Mesenchymal stem cell (in vitro differentiated cells and primary cell): ENCODE measurements around the gene SLC50A1.

Experiments
- DNase-seq: peaks from one replicate; pipeline ENCODE4 v3.0.0-alpha.2; 2013
- H2AFZ ChIP-seq: one replicate; pipeline ENCODE4 v1.6.1; 2013; ENCODE audit warnings: low read depth, mild to moderate bottlenecking, control low read depth, inconsistent platforms, low read length, moderate library complexity
- H2AK5ac ChIP-seq: 2 replicates; pipeline ENCODE4 v1.6.1; 2013; ENCODE audit warnings: low read length, moderate library complexity, mild to moderate bottlenecking, inconsistent platforms; ENCODE audit not compliant: severe bottlenecking
- H2BK120ac ChIP-seq: one replicate; pipeline ENCODE4 v1.6.1; 2013; ENCODE audit warnings: low read depth, mild to moderate bottlenecking, inconsistent platforms, low read length, moderate library complexity
- H2BK12ac ChIP-seq, 2 experiments: one replicate each; pipeline ENCODE4 v1.6.1; 2013; ENCODE audit warnings: inconsistent platforms in 2 of 2, low read length in 2 of 2, mild to moderate bottlenecking in 2 of 2, moderate library complexity in 2 of 2, control low read depth in 1 of 2
- H2BK15ac ChIP-seq: one replicate; pipeline ENCODE4 v1.6.1; 2013; ENCODE audit warnings: mild to moderate bottlenecking, low read depth, inconsistent platforms; ENCODE audit not compliant: poor library complexity, severe bottlenecking
- H2BK5ac ChIP-seq: 2 replicates; pipeline ENCODE4 v1.6.1; 2013; ENCODE audit warnings: low read depth, mild to moderate bottlenecking, low read length, control low read depth, inconsistent platforms; ENCODE audit not compliant: poor library complexity, severe bottlenecking
- H3K14ac ChIP-seq, 2 experiments: one replicate each; pipeline ENCODE4 v1.6.1; 2013; ENCODE audit warnings: inconsistent platforms in 2 of 2, low read length in 2 of 2, control low read depth in 1 of 2, mild to moderate bottlenecking in 1 of 2, moderate library complexity in 1 of 2
- H3K18ac ChIP-seq, 2 experiments: one replicate each; pipeline ENCODE4 v1.6.1; 2013; ENCODE audit warnings: inconsistent platforms in 2 of 2, low read length in 2 of 2, control low read depth in 1 of 2, low read depth in 1 of 2, mild to moderate bottlenecking in 1 of 2
- H3K23ac ChIP-seq, 2 experiments: one replicate each; pipeline ENCODE4 v1.6.1; 2013; ENCODE audit warnings: inconsistent platforms in 2 of 2, low read length in 2 of 2, mild to moderate bottlenecking in 2 of 2, moderate library complexity in 2 of 2, control low read depth in 1 of 2
- H3K27ac ChIP-seq: 2 replicates; pipeline ENCODE4 v1.5.1; 2013; ENCODE audit warnings: mild to moderate bottlenecking, moderate library complexity, low read length, control low read depth, inconsistent platforms; ENCODE audit not compliant: poor library complexity, severe bottlenecking
- H3K27me3 ChIP-seq, 2 experiments: 2 replicates each; pipeline versions ENCODE4 v1.6.1 to v1.7.0; 2013; ENCODE audit warnings: low read length in 2 of 2, mild to moderate bottlenecking in 2 of 2, moderate library complexity in 2 of 2, control low read depth in 1 of 2, inconsistent platforms in 1 of 2; ENCODE audit not compliant: control insufficient read depth in 1 of 2, insufficient read depth in 1 of 2
- H3K36me3 ChIP-seq, 2 experiments: 2 replicates each; pipeline versions ENCODE4 v1.6.1 to v1.7.0; 2013; ENCODE audit warnings: low read length in 2 of 2, control low read depth in 1 of 2, inconsistent platforms in 1 of 2, low read depth in 1 of 2, mild to moderate bottlenecking in 1 of 2; ENCODE audit not compliant: insufficient read depth in 2 of 2, control insufficient read depth in 1 of 2
- H3K4ac ChIP-seq, 2 experiments: one replicate each; pipeline ENCODE4 v1.6.1; 2013; ENCODE audit warnings: inconsistent platforms in 2 of 2, low read length in 2 of 2, mild to moderate bottlenecking in 2 of 2, moderate library complexity in 2 of 2, control low read depth in 1 of 2, low read depth in 1 of 2
- H3K4me1 ChIP-seq: 2 replicates; pipeline ENCODE4 v1.6.1; 2013; ENCODE audit warnings: low read depth, low read length, control low read depth; ENCODE audit not compliant: control insufficient read depth, insufficient read depth
- H3K4me2 ChIP-seq: 2 replicates; pipeline ENCODE4 v1.6.1; 2013; ENCODE audit warnings: low read length, mild to moderate bottlenecking, inconsistent platforms; ENCODE audit not compliant: poor library complexity, severe bottlenecking
- H3K4me3 ChIP-seq, 2 experiments: 2 replicates each; pipeline versions ENCODE4 v1.5.1 to v1.7.0; 2013; ENCODE audit warnings: low read length in 2 of 2, mild to moderate bottlenecking in 2 of 2, control low read depth in 1 of 2, low read depth in 1 of 2; ENCODE audit not compliant: insufficient read depth in 1 of 2
- H3K79me1 ChIP-seq: replicated peaks from 2 replicates; pipeline ENCODE4 v1.6.1; 2013; ENCODE audit warnings: mild to moderate bottlenecking, control low read depth, low read length, inconsistent platforms; ENCODE audit not compliant: poor library complexity, severe bottlenecking
- H3K9ac ChIP-seq: 2 replicates; pipeline ENCODE4 v1.7.0; 2013; ENCODE audit warnings: mild to moderate bottlenecking, low read length, moderate library complexity
- H3K9me3 ChIP-seq: 2 replicates; pipeline ENCODE4 v1.7.0; 2013; ENCODE audit warnings: mild to moderate bottlenecking, low read length; ENCODE audit not compliant: control insufficient read depth
- H4K8ac ChIP-seq: one replicate; pipeline ENCODE4 v1.6.1; 2013; ENCODE audit warnings: inconsistent platforms, mild to moderate bottlenecking, low read length, moderate library complexity
- H4K91ac ChIP-seq: one replicate; pipeline ENCODE4 v1.6.1; 2013; ENCODE audit warnings: mild to moderate bottlenecking, low read length, inconsistent platforms
- WGBS: methylation state at CpG from one replicate; pipeline ENCODE4 v1.1.7; 2013; ENCODE audit warnings: mixed read lengths; 5-methylcytosine and 5-hydroxymethylcytosine counted together

SLC50A1 gene

GRCh38 chr1:155094622-155094948 is 41.1 kb upstream of the SLC50A1 start:
- Histone ChIP-seq H3K79me1 (no peaks in the 10 kb centered on the region), H3K4me2 (no peak overlapping the region), H4K8ac (no peak overlapping the region), H2BK120ac (no peak overlapping the region), H3K4ac (no peak overlapping the region), H3K4me1 (peaks cover 10% of the 10 kb centered on the region), H2BK5ac (no peak overlapping the region), H2BK12ac (no peak overlapping the region), H2AK5ac (no peak overlapping the region), H2BK15ac (no peak overlapping the region), H3K27me3 (peaks cover 15 to 48% of the 10 kb centered on the region in 2 experiments), H2AFZ (no peak overlapping the region), H3K4me3 (no peak overlapping the region), H3K9me3 (no peaks in the 10 kb centered on the region), H3K27ac (no peak overlapping the region), H3K9ac (no peak overlapping the region), H3K36me3 (no peaks in the 10 kb centered on the region), H3K23ac (no peak overlapping the region), H3K14ac (no peak overlapping the region), H4K91ac (no peak overlapping the region), H3K18ac (no peak overlapping the region)
- WGBS: 71% methylated on average over 2 of the region's 2 CpGs
- DNase-seq: no peak

DNA sequence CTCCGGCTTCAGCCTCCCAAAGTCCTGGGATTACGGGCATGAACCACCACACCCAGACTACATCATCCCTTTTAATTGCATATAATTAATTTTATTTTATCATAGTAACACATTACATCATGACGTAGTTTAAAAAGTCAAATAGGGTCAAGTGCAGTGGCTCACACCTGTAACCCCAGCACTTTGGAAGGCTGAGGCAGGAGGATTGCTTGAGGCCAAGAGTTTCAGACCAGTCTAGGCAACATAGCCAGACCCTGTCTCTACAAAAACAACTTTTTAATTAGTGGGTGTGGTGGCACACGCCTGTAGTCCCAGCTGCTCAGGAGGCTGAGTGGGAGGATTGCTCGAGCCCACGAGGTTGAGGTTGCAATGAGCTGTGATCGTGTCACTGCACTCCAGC is 36.3 kb upstream of the SLC50A1 start:
- no peak overlapping the region for H3K18ac ChIP-seq
- H3K23ac ChIP-seq: no peak overlapping the region
- no peaks in the 10 kb centered on the region for H3K4me1 ChIP-seq
- H2BK12ac ChIP-seq: no peak overlapping the region
- H3K4ac ChIP-seq: no peak overlapping the region
- H2AFZ ChIP-seq: no peak overlapping the region
- no peak for DNase-seq
- peaks cover 11 to 23% of the 10 kb centered on the region in 2 experiments for H3K27me3 ChIP-seq
- no peak overlapping the region for H2BK120ac ChIP-seq
- H4K8ac ChIP-seq: no peak overlapping the region
- no peak overlapping the region for H3K9ac ChIP-seq
- no peak overlapping the region for H3K27ac ChIP-seq
- 87% methylated on average over 6 of the region's 7 CpGs for WGBS
- H4K91ac ChIP-seq: no peak overlapping the region
- no peak overlapping the region for H3K4me2 ChIP-seq
- no peaks in the 10 kb centered on the region for H3K79me1 ChIP-seq
- no peaks in the 10 kb centered on the region for H3K36me3 ChIP-seq
- no peak overlapping the region for H2BK5ac ChIP-seq
- no peak overlapping the region for H3K4me3 ChIP-seq
- no peak overlapping the region for H2AK5ac ChIP-seq
- no peak overlapping the region for H2BK15ac ChIP-seq
- no peaks in the 10 kb centered on the region for H3K9me3 ChIP-seq
- no peak overlapping the region for H3K14ac ChIP-seq

DNA sequence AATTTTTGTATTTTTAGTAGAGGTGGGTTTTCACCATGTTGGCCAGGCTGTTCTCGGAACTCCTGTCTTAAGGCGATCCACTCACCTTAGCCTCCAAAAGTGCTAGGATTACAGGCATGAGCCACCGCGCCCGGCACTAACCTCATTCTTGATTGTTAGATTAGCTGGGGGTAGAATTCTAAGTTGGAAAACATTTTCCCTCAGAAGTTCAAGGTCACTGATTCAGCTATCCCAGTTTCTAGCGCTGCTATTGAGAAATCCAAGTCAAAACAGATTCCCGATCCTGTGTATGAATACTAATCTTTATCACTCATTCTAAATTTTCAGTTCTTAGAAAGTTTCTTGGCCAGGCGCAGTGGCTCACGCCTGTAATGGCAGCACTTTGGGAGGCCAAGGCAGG is 32.3 kb upstream of the SLC50A1 start:
- no peak overlapping the region for H2BK15ac ChIP-seq

DNA sequence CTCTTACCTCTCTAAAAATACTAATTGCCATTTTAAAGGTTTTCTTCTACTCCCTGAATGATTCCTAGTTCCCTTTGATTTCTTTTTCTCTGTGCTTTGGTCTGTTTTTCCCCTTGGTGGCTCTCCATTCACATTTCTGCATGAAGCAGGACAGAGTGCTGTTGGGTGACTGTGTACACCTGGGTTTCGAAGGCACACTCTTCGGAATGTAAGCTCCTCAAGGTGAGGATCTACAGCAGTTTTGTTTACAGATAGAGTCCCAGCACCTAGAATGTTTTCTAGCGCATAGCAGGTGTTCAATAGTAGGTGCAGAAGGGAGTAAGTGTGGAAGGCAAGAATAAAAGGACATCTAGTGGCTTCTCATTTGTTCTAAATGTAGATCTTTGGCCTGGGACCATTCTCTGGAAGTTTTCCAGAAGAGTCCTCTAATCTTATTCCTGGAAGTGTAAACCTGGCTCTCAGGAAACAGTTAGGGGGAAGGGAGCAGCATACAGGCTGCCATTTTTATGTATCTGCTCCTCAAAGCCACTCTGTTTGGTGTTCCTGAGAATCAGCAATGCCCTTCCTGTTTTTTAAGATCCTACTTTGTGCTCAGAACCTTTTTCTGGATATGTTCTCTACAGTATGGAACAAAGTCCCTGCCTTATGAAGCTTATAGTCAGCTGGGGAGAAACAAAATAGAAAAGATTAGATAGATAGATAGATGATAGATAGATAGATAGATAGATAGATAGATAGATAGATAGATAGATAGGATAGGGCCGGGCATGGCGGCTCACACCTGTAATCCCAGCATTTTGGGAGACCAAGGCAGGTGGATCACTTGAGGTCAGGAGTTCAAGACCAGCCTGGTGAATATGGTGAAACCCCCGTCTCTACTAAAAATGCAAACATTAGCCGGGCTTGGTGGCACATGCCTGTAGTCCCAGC is 30.8 kb upstream of the SLC50A1 start:
- WGBS: 94% methylated on average over 7 of the region's 7 CpGs
- no peak for DNase-seq

More for the DNA sequence above, 32.3 kb upstream of the SLC50A1 start:
- Histone ChIP-seq H3K4me3 (no peak overlapping the region), H3K4ac (no peak overlapping the region), H4K8ac (no peak overlapping the region), H3K36me3 (no peaks in the 10 kb centered on the region), H4K91ac (no peak overlapping the region), H2AFZ (no peak overlapping the region), H2BK12ac (no peak overlapping the region), H3K79me1 (no peaks in the 10 kb centered on the region), H2AK5ac (no peak overlapping the region), H3K27me3 (peaks cover 28 to 35% of the 10 kb centered on the region in 2 experiments), H2BK5ac (no peak overlapping the region), H3K4me2 (no peak overlapping the region), H3K4me1 (no peaks in the 10 kb centered on the region), H3K27ac (no peak overlapping the region), H3K14ac (no peak overlapping the region), H2BK120ac (no peak overlapping the region), H3K23ac (no peak overlapping the region), H3K18ac (no peak overlapping the region), H3K9ac (no peak overlapping the region), H3K9me3 (no peaks in the 10 kb centered on the region)
- no peak for DNase-seq
- 75% methylated on average over 9 of the region's 9 CpGs for WGBS

More for the DNA sequence above, 30.8 kb upstream of the SLC50A1 start:
- Histone ChIP-seq H2AFZ (no peak overlapping the region), H2BK12ac (no peak overlapping the region), H3K9ac (no peak overlapping the region), H2BK15ac (no peak overlapping the region), H3K14ac (no peak overlapping the region), H3K79me1 (no peaks in the 10 kb centered on the region), H4K91ac (no peak overlapping the region), H3K4me1 (no peaks in the 10 kb centered on the region), H3K9me3 (no peaks in the 10 kb centered on the region), H3K18ac (no peak overlapping the region), H3K27me3 (peaks cover 31 to 44% of the 10 kb centered on the region in 2 experiments), H3K4ac (no peak overlapping the region), H2BK5ac (no peak overlapping the region), H4K8ac (no peak overlapping the region), H3K4me2 (no peak overlapping the region), H3K27ac (no peak overlapping the region), H2BK120ac (no peak overlapping the region), H3K36me3 (no peaks in the 10 kb centered on the region), H2AK5ac (no peak overlapping the region), H3K23ac (no peak overlapping the region), H3K4me3 (no peak overlapping the region)
